ENCODE results near the gene BEX3.
"Not testable (repeated sequence)": the region's sequence is repeated elsewhere in the genome, so short reads cannot be mapped to it uniquely, and the experiment has no call there.

Gene BEX3

GRCh38 chrX:103393487-103393886, 17.1 kb downstream of the BEX3 start:
- Histone ChIP-seq H2AFZ (ENCODE audit: low read depth, low read length) (no peak overlapping the region), H3K9me3 (ENCODE audit: low read length) (no peaks in the 10 kb centered on the region), H3K4me3 (ENCODE audit: low read length) (no peak overlapping the region), H3K4me1 (ENCODE audit: insufficient read depth, low read length) (peaks cover 2% of the 10 kb centered on the region), H3K27me3 (ENCODE audit: insufficient read depth, low read length) (no peaks in the 10 kb centered on the region), H3K36me3 (ENCODE audit: insufficient read depth, low read length) (no peaks in the 10 kb centered on the region)

- no peaks in the 10 kb centered on the region for H3K27me3 ChIP-seq (ENCODE audit: insufficient read depth, low read length)
- peaks cover 3% of the 10 kb centered on the region for H3K4me1 ChIP-seq (ENCODE audit: insufficient read depth, low read length)
- no peaks in the 10 kb centered on the region for H3K9me3 ChIP-seq (ENCODE audit: low read length)
- no peak overlapping the region for H2AFZ ChIP-seq (ENCODE audit: low read depth, low read length)
- H3K4me3 ChIP-seq (ENCODE audit: low read length) = no peak overlapping the region
- no peaks in the 10 kb centered on the region for H3K36me3 ChIP-seq (ENCODE audit: insufficient read depth, low read length)
Measured at GRCh38 chrX:103396186-103396585, 19.8 kb downstream of the BEX3 start.

- H2AFZ ChIP-seq (ENCODE audit: low read depth, low read length) = no peak overlapping the region
- no peaks in the 10 kb centered on the region for H3K36me3 ChIP-seq (ENCODE audit: insufficient read depth, low read length)
- H3K4me3 ChIP-seq (ENCODE audit: low read length) = no peak overlapping the region
- peaks cover 3% of the 10 kb centered on the region for H3K4me1 ChIP-seq (ENCODE audit: insufficient read depth, low read length)
- H3K9me3 ChIP-seq (ENCODE audit: low read length) = no peaks in the 10 kb centered on the region
- H3K27me3 ChIP-seq (ENCODE audit: insufficient read depth, low read length) = no peaks in the 10 kb centered on the region
Measured at GRCh38 chrX:103396660-103397059, 20.3 kb downstream of the BEX3 start.

GRCh38 chrX:103397707-103398106, 21.4 kb downstream of the BEX3 start:
- Histone ChIP-seq H3K9me3 (ENCODE audit: low read length) (no peaks in the 10 kb centered on the region), H2AFZ (ENCODE audit: low read depth, low read length) (no peak overlapping the region)

GRCh38 chrX:103398421-103398864, 22.1 kb downstream of the BEX3 start:
- Histone ChIP-seq H3K4me3 (ENCODE audit: low read length) (no peak overlapping the region), H3K4me1 (ENCODE audit: insufficient read depth, low read length) (peaks cover 3% of the 10 kb centered on the region), H3K27me3 (ENCODE audit: insufficient read depth, low read length) (no peaks in the 10 kb centered on the region), H3K9me3 (ENCODE audit: low read length) (no peaks in the 10 kb centered on the region), H3K36me3 (ENCODE audit: insufficient read depth, low read length) (no peaks in the 10 kb centered on the region), H2AFZ (ENCODE audit: low read depth, low read length) (no peak overlapping the region)

More at GRCh38 chrX:103397707-103398106, 21.4 kb downstream of the BEX3 start:
- no peaks in the 10 kb centered on the region for H3K36me3 ChIP-seq (ENCODE audit: insufficient read depth, low read length)
- H3K4me3 ChIP-seq (ENCODE audit: low read length) = no peak overlapping the region
- no peaks in the 10 kb centered on the region for H3K27me3 ChIP-seq (ENCODE audit: insufficient read depth, low read length)
- H3K4me1 ChIP-seq (ENCODE audit: insufficient read depth, low read length) = peaks cover 3% of the 10 kb centered on the region

- H3K4me1 ChIP-seq (ENCODE audit: insufficient read depth, low read length) = peaks cover 8% of the 10 kb centered on the region
- H3K27me3 ChIP-seq (ENCODE audit: insufficient read depth, low read length) = no peaks in the 10 kb centered on the region
- H3K36me3 ChIP-seq (ENCODE audit: insufficient read depth, low read length) = no peaks in the 10 kb centered on the region
- no peak overlapping the region for H3K4me3 ChIP-seq (ENCODE audit: low read length)
- H3K9me3 ChIP-seq (ENCODE audit: low read length) = no peaks in the 10 kb centered on the region
- H2AFZ ChIP-seq (ENCODE audit: low read depth, low read length) = no peak overlapping the region
Measured at GRCh38 chrX:103399744-103400143, 23.4 kb downstream of the BEX3 start.

GRCh38 chrX:103400931-103401330, 24.6 kb downstream of the BEX3 start:
- H3K4me1 ChIP-seq (ENCODE audit: insufficient read depth, low read length) = peaks cover 8% of the 10 kb centered on the region
- no peak overlapping the region for H2AFZ ChIP-seq (ENCODE audit: low read depth, low read length)
- H3K27me3 ChIP-seq (ENCODE audit: insufficient read depth, low read length) = no peaks in the 10 kb centered on the region
- H3K4me3 ChIP-seq (ENCODE audit: low read length) = no peak overlapping the region
- H3K36me3 ChIP-seq (ENCODE audit: insufficient read depth, low read length) = no peaks in the 10 kb centered on the region
- no peaks in the 10 kb centered on the region for H3K9me3 ChIP-seq (ENCODE audit: low read length)

GRCh38 chrX:103404231-103405008, 28.1 kb downstream of the BEX3 start:
- peaks cover 5% of the 10 kb centered on the region for H3K4me1 ChIP-seq (ENCODE audit: insufficient read depth, low read length)
- H2AFZ ChIP-seq (ENCODE audit: low read depth, low read length) = peak overlapping the region; percentile 38
- H3K36me3 ChIP-seq (ENCODE audit: insufficient read depth, low read length) = no peaks in the 10 kb centered on the region
- H3K4me3 ChIP-seq (ENCODE audit: low read length) = peak overlapping the region; percentile 57
- H3K27me3 ChIP-seq (ENCODE audit: insufficient read depth, low read length) = no peaks in the 10 kb centered on the region
- no peaks in the 10 kb centered on the region for H3K9me3 ChIP-seq (ENCODE audit: low read length)

- Histone ChIP-seq H3K4me1 (ENCODE audit: insufficient read depth, low read length) (peaks cover 5% of the 10 kb centered on the region), H3K27me3 (ENCODE audit: insufficient read depth, low read length) (no peaks in the 10 kb centered on the region), H3K36me3 (ENCODE audit: insufficient read depth, low read length) (no peaks in the 10 kb centered on the region), H2AFZ (ENCODE audit: low read depth, low read length) (peak overlapping the region; percentile 38), H3K9me3 (ENCODE audit: low read length) (no peaks in the 10 kb centered on the region), H3K4me3 (ENCODE audit: low read length) (peak overlapping the region; percentile 57)
Measured at GRCh38 chrX:103405009-103405333, 28.6 kb downstream of the BEX3 start.

GRCh38 chrX:103406256-103406655, 29.9 kb downstream of the BEX3 start:
- Histone ChIP-seq H3K36me3 (ENCODE audit: insufficient read depth, low read length) (no peaks in the 10 kb centered on the region), H3K4me3 (ENCODE audit: low read length) (no peak overlapping the region), H2AFZ (ENCODE audit: low read depth, low read length) (no peak overlapping the region), H3K27me3 (ENCODE audit: insufficient read depth, low read length) (no peaks in the 10 kb centered on the region), H3K4me1 (ENCODE audit: insufficient read depth, low read length) (peaks cover 5% of the 10 kb centered on the region), H3K9me3 (ENCODE audit: low read length) (no peaks in the 10 kb centered on the region)

- Histone ChIP-seq H2AFZ (ENCODE audit: low read depth, low read length) (no peak overlapping the region), H3K4me3 (ENCODE audit: low read length) (no peak overlapping the region), H3K4me1 (ENCODE audit: insufficient read depth, low read length) (peaks cover 5% of the 10 kb centered on the region), H3K27me3 (ENCODE audit: insufficient read depth, low read length) (no peaks in the 10 kb centered on the region), H3K9me3 (ENCODE audit: low read length) (no peaks in the 10 kb centered on the region), H3K36me3 (ENCODE audit: insufficient read depth, low read length) (no peaks in the 10 kb centered on the region)
Measured at GRCh38 chrX:103407776-103408175, 31.4 kb downstream of the BEX3 start.

GRCh38 chrX:103411721-103412120, 35.4 kb downstream of the BEX3 start:
- H3K4me3 ChIP-seq (ENCODE audit: low read length); H3K4me1 ChIP-seq (ENCODE audit: insufficient read depth, low read length); H2AFZ ChIP-seq (ENCODE audit: low read depth, low read length); H3K9me3 ChIP-seq (ENCODE audit: low read length); H3K27me3 ChIP-seq (ENCODE audit: insufficient read depth, low read length); H3K36me3 ChIP-seq (ENCODE audit: insufficient read depth, low read length): not testable (repeated sequence)

GRCh38 chrX:103413705-103414387, 37.5 kb downstream of the BEX3 start:
- H3K4me3 ChIP-seq (ENCODE audit: low read length) = no peak overlapping the region
- H2AFZ ChIP-seq (ENCODE audit: low read depth, low read length) = no peak overlapping the region
- no peaks in the 10 kb centered on the region for H3K4me1 ChIP-seq (ENCODE audit: insufficient read depth, low read length)
- no peaks in the 10 kb centered on the region for H3K9me3 ChIP-seq (ENCODE audit: low read length)
- H3K27me3 ChIP-seq (ENCODE audit: insufficient read depth, low read length) = no peaks in the 10 kb centered on the region
- H3K36me3 ChIP-seq (ENCODE audit: insufficient read depth, low read length) = no peaks in the 10 kb centered on the region
